NCI-H510A treated with DMSO at 0.1 percent for 48 hours (cell line): ENCODE data around the gene NDUFA13.
"Not testable (repeated sequence)": the region's sequence is repeated elsewhere in the genome, so short reads cannot be mapped to it uniquely, and the experiment has no call there.

Experiments
- DNase-seq: peaks from one replicate; lab custom pipeline; 2025; lab: John Stamatoyannopoulos, UW

The NDUFA13 gene

DNA sequence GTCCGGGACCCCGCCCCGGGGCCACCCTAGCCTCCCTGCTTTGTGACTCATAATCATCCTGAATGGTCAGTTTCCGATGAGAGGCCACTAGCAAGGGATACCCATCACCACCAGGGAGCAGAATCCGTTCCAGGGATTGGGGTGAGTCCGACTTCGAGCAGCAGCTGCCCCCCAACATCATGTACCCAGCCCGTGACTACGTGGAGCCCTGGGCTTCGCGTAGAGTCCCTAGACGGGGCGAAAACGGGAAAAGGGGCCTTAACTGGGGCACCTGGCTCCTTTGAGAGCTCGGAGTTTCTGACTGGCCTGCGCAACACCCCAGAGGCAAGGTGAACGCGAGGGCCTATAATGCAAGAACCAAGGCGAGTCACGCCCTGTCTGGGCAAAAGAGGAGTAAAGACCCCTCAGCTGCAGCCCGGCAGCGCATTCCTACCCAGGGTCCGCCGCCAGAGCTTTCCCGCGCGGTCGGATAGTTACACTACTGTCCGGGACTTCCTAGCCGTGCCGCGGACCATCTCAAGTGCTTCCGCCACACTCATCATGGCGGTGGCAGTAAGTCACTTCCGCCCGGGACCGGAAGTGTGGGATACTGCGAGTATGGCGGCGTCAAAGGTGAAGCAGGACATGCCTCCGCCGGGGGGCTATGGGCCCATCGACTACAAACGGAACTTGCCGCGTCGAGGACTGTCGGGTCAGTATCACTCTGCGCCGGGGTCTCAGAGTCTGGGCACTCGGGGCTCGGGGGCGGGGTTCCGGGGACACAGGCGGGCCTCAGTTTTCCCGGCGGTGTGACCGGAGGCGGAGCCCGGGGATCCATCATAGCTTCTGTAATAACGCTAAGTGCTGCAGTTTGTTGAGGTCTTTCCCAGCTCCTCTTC is at the start of gene NDUFA13:
NDUFA13 (plus strand) TSS at position 584 of the 878 bp plus-strand sequence; CDS start at position 598, 14 bp downstream.
- DNase-seq, result peak; percentile 86

DNA sequence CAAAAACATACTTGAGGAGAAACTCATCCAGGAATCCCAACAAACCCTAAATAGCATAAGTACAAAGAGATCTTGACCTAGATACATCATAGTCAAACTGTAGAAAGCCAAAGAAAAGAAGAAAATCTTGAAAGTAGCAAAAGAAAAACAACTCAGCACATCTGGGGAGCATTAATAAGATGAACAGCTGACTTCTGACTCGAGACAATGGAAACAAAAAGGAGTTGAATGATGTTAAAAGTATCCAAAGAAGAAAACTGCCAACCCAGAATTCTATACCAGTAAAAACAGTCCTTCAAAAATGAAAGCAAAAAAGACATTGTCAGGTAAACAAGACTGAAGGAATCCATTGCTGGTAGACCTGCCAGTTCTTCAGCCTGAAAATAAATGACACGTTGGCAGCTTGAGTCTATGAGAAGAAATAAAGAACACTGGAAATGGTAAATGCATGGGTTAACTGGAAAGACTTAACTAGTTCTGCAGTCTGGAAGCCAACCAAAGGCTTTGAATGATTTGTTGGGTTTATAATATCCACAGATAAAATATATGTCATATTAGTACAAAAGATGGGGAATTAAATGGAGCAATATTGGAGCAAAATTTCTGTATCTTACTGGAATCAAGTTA is 47.5 kb upstream of the NDUFA13 start:
- no peak for DNase-seq

DNA sequence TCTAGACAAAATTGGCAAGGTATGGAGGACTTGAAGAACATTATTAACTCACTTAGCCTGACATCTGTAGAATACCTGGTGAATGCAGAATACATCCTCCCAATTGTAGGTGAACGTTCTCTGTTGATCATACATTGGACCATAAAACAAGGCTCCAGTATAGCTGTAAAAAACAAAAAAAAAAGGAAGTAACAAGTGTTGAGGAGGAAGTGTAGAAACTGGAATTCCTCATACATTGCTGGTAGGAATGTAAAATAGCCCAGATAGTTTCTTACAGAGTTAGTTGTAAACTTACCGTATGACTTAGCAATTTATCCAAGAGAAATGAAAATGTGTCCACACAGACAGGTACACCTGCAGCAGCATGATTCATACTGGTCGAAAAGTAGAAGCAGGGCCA is 45.4 kb upstream of the NDUFA13 start:
- no peak for DNase-seq

- DNase-seq, result no peak
Observed at GRCh38 chr19:19471682-19472081, 44.3 kb upstream of the NDUFA13 start.

GRCh38 chr19:19472106-19472505 is 43.9 kb upstream of the NDUFA13 start:
- not testable (repeated sequence) for DNase-seq

- DNase-seq, result no peak
Observed at GRCh38 chr19:19475015-19475765, 40.8 kb upstream of the NDUFA13 start.

- peak; percentile 20 for DNase-seq
Observed at GRCh38 chr19:19475849-19476828, 39.9 kb upstream of the NDUFA13 start.

- no peak for DNase-seq
Observed at GRCh38 chr19:19477705-19478383, 38.2 kb upstream of the NDUFA13 start.

- no peak for DNase-seq
Observed at GRCh38 chr19:19480688-19481087, 35.3 kb upstream of the NDUFA13 start.

GRCh38 chr19:19482809-19483596 is 33.0 kb upstream of the NDUFA13 start:
- DNase-seq, result no peak

DNA sequence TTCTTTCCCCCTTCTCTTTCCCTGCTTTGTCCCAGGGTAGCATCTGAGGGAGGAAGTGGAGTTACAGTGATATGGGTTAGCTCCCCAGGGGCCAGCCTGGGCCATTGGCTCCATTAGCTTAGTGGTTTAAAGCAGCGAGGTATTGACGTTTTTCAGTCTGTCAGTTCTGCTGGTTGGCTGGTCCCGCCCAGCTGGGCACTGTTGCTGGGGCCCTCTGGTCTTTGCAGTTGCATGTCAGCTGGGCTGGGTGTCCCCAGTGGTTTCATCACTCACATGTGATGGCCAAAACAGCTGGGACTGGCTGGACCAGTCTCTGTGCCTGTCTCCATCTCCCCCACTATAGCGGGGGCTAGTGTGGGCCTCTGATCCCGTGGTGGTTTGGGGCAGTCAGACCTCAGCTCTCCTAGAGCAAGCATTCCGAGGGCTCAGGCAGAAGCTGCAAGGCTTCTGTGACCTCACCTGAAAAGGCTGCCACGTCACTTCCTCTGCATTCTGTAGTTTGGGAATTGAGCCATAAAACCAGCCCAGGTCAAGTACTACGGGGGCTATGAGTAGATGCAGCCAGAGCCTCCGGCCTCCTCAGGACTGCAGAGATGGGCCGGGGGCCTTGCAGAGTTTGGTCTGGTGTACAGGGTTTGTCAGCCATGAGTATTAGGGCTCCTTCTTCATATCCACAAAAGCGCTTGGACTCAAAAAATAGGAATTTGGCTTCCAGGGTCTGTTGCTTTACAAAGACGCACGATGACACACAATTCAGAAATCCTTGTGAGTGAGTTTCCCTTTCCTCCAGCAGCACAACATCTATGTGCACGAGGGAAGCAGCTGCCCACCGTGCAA is 30.6 kb upstream of the NDUFA13 start:
- DNase-seq, result no peak

GRCh38 chr19:19485998-19486290 is 30.1 kb upstream of the NDUFA13 start:
- DNase-seq, result no peak

DNA sequence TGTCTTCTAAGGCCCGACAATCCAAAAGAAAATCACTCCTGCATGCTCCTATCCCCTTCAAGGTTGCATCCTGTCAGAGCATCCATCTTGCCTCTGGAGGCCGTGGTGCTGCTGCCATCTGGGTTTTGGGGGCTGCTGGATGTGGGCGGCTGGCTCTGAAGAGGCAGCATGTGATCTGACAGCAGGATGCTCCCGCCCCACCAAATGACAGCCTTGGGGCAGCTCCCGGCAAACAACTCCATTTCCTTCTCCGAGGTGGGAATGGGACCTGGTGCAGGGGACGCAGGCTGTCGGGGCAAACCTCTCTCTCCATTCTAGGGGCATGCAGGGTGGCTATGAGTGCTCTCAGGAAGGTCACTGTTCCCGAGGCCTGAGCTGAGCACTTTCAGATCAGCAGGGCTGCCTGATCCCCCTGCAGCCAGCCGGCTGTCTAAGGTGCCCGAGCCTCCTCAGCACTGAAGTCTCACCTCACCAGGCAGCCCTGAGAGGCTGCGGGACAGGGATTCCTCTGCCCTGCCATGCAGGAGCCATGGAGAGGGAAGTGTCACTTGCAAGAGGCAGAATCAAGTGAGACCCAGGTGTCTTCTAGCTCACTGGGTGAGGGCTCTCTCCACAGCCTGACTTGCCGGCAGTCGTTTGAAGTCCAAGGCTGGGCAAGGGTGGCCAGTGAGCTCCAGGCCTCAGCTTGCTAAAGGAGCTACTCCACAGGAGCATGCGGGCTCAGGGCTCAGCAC is 29.5 kb upstream of the NDUFA13 start:
- DNase-seq, result no peak

- DNase-seq, result peak; percentile 14
Observed at GRCh38 chr19:19487077-19487949, 28.7 kb upstream of the NDUFA13 start.

- DNase-seq, result no peak
Observed at GRCh38 chr19:19487950-19488874, 27.8 kb upstream of the NDUFA13 start.

- DNase-seq, result peak; percentile 33
Observed at GRCh38 chr19:19488875-19489690, 26.9 kb upstream of the NDUFA13 start.
